LNCAP (cell line): ENCODE data around the gene MMAB.

ENCODE experiments used
- TF ChIP-seq, protein P1 (sequence below): fragments of 450-650 bp; IDR thresholded peaks from 2 replicates; pipeline ENCODE4 v1.5.1; 2017; ENCODE audit warnings: mild to moderate bottlenecking

The MMAB gene

GRCh38 chr12:109542014-109542413, 31.3 kb downstream of the MMAB start:
- TF ChIP-seq, protein P1, sequence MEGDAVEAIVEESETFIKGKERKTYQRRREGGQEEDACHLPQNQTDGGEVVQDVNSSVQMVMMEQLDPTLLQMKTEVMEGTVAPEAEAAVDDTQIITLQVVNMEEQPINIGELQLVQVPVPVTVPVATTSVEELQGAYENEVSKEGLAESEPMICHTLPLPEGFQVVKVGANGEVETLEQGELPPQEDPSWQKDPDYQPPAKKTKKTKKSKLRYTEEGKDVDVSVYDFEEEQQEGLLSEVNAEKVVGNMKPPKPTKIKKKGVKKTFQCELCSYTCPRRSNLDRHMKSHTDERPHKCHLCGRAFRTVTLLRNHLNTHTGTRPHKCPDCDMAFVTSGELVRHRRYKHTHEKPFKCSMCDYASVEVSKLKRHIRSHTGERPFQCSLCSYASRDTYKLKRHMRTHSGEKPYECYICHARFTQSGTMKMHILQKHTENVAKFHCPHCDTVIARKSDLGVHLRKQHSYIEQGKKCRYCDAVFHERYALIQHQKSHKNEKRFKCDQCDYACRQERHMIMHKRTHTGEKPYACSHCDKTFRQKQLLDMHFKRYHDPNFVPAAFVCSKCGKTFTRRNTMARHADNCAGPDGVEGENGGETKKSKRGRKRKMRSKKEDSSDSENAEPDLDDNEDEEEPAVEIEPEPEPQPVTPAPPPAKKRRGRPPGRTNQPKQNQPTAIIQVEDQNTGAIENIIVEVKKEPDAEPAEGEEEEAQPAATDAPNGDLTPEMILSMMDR: no peak

DNA sequence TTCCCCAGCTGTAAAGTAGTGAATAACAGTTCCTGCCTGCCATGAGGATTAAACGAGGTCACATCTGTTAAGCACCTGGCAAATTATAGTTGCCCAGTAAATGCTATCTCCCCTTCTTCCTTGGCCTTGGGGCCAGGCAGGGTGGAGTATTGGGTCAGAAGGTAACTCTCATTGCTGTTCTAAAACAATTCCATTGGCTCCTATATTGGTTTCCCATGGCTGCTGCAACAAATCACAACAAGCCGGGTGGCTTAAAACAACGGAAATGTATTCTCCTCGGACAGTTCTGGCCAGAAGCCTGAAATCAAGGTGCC, 31.9 kb downstream of the MMAB start:
- TF ChIP-seq, protein P1: no peak

DNA sequence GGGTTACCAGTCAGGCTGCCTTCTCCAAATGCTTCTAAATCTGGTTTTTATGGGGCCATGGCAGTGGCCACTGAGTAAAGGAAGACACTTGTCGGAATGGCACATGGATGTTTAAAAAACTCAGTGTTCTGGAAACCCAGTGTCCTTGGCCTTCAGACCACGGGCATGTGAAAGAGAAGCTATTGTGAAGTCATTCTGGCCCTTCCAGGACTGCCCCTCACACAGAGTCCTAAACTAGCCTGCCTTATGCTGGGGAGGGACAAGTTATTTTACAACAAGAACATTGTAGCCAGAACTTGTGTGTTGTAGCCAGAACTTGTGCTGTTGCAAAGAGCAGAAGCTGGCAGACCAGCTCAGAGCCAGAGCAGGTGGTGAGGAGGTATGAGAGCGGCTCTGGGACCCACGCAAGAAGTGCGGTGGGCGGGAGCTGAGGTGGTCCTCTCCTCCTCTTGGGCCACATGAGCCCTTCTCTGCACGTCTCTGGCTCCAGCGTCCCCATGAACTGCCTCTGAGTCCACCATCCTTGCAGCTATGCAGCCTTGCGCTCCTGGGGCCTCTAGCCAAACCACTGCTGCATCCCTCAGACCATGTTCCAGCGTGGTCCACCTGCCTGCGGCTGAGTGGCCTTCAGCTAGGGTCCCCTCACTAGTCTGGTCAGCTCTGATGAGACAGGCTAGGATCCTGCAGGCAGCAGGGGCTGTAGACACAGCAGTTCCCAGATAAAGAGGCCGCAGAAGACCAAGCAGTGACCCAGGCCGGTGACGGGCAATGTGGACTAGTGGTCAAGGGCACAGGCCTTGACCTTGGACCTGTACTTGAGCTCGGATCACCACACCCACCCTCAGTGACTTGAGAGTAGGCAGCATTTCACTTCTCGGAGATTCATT, 32.5 kb downstream of the MMAB start:
- TF ChIP-seq, protein P1: no peak

GRCh38 chr12:109539508-109539907, 33.8 kb downstream of the MMAB start:
- TF ChIP-seq, protein P1: no peak

DNA sequence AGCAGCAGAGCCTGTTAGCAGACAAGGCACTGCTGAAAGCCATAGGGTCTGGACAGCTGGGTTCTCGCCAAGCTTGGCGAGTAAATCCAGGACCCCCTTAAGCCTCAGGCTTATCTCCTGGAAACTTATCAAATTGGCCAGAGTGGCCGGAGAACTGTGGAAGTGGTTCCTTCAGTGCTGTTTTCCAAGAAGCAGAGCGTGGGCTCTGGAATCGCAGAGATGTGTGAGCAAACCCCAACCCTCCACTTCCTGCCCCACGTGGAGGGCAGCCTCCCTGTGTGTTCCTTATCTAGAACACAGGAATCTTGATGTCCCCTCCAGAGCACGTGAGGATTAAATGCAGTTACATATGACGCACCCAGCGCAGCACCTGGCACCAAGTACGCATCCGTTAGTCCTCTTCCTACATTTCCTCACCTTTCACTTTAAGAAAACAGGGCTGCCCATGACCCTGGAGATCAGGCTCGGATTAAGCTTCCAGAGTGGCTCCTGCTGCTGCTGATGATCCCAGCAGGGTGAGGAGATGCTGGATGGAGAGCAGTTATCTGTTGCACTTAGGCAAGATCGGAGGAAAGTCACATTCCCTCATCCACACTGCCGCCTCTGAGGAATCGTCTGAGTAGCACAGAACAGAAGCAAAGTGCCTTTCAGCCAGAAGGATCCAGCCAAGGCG, 35.0 kb downstream of the MMAB start:
- TF ChIP-seq, protein P1: no peak

GRCh38 chr12:109537136-109537535, 36.2 kb downstream of the MMAB start:
- TF ChIP-seq, protein P1: no peak

- TF ChIP-seq, protein P1: no peak
Measured at GRCh38 chr12:109535863-109536250, 37.4 kb downstream of the MMAB start.
